Activated naive CD4-positive, alpha-beta T cell treated with anti-CD3 and anti-CD28 coated beads, Interleukin-2, amount 50 U/mL, for 24 hours (primary cell): Measurements from ENCODE around the gene ZNF283.
A peak's percentile ranks its signal among the peaks of the same experiment; 100 is the strongest.

Source experiments
- H3K27ac Mint-ChIP-seq: one replicate; pipeline ENCODE4 v1.8.0; 2021; ENCODE audit warnings: mild to moderate bottlenecking, mixed read lengths
- H3K27me3 Mint-ChIP-seq: one replicate; pipeline ENCODE4 v1.8.0; 2021; ENCODE audit warnings: mixed read lengths
- H3K36me3 Mint-ChIP-seq: one replicate; pipeline ENCODE4 v1.8.0; 2021; ENCODE audit warnings: mixed read lengths
- H3K4me1 Mint-ChIP-seq: one replicate; pipeline ENCODE4 v1.8.0; 2021; ENCODE audit warnings: mixed read lengths
- H3K4me3 Mint-ChIP-seq: one replicate; pipeline ENCODE4 v1.8.0; 2021; ENCODE audit warnings: mild to moderate bottlenecking, mixed read lengths
- H3K9me3 Mint-ChIP-seq: one replicate; pipeline ENCODE4 v1.8.0; 2021; ENCODE audit warnings: mixed read lengths

Gene ZNF283

GRCh38 chr19:43826787-43827754 is at the start of gene ZNF283:
Gene ZNF283 (plus strand): TSS chr19:43827321. CDS start chr19:43833505, 6,184 bp downstream.
- no peaks in the 10 kb centered on the region for H3K9me3 Mint-ChIP-seq
- H3K4me1 Mint-ChIP-seq = peaks cover 17% of the 10 kb centered on the region
- H3K36me3 Mint-ChIP-seq = peaks cover 19% of the 10 kb centered on the region
- peaks cover 12% of the 10 kb centered on the region for H3K27me3 Mint-ChIP-seq
- peak within 1 kb of the TSS; percentile 74 for H3K27ac Mint-ChIP-seq
- H3K4me3 Mint-ChIP-seq = peak within 1 kb of the TSS; percentile 93

- peaks cover 2% of the 10 kb centered on the region for H3K36me3 Mint-ChIP-seq
- H3K27me3 Mint-ChIP-seq = no peaks in the 10 kb centered on the region
- H3K27ac Mint-ChIP-seq = peak overlapping the region; percentile 92
- peak overlapping the region; percentile 78 for H3K4me3 Mint-ChIP-seq
- peaks cover 70% of the 10 kb centered on the region for H3K4me1 Mint-ChIP-seq
- no peaks in the 10 kb centered on the region for H3K9me3 Mint-ChIP-seq
Measured at GRCh38 chr19:43778651-43779050, 48.5 kb upstream of the ZNF283 start.

GRCh38 chr19:43779147-43779819 is 47.8 kb upstream of the ZNF283 start:
- Mint-ChIP-seq H3K4me3 (peak overlapping the region; percentile 78), H3K9me3 (no peaks in the 10 kb centered on the region), H3K27ac (peak overlapping the region; percentile 92), H3K36me3 (peaks cover 2% of the 10 kb centered on the region), H3K27me3 (no peaks in the 10 kb centered on the region), H3K4me1 (peaks cover 76% of the 10 kb centered on the region)

- Mint-ChIP-seq H3K4me1 (peaks cover 80% of the 10 kb centered on the region), H3K36me3 (peaks cover 2% of the 10 kb centered on the region), H3K9me3 (no peaks in the 10 kb centered on the region), H3K27ac (peak overlapping the region; percentile 85), H3K27me3 (no peaks in the 10 kb centered on the region), H3K4me3 (peak overlapping the region; percentile 78)
Measured at GRCh38 chr19:43779820-43780219, 47.3 kb upstream of the ZNF283 start.

GRCh38 chr19:43780706-43781525 is 46.2 kb upstream of the ZNF283 start, which contains the start of gene KCNN4:
Gene KCNN4 (minus strand): TSS chr19:43780973. CDS start chr19:43780861, 112 bp downstream.
- Mint-ChIP-seq H3K36me3 (peaks cover 2% of the 10 kb centered on the region), H3K4me3 (peak within 1 kb of the TSS; percentile 81), H3K27me3 (no peaks in the 10 kb centered on the region), H3K27ac (peak within 1 kb of the TSS; percentile 95), H3K9me3 (no peaks in the 10 kb centered on the region), H3K4me1 (peaks cover 80% of the 10 kb centered on the region)

- H3K36me3 Mint-ChIP-seq = no peaks in the 10 kb centered on the region
- H3K9me3 Mint-ChIP-seq = no peaks in the 10 kb centered on the region
- peaks cover 72% of the 10 kb centered on the region for H3K4me1 Mint-ChIP-seq
- no peaks in the 10 kb centered on the region for H3K27me3 Mint-ChIP-seq
- H3K4me3 Mint-ChIP-seq = peak overlapping the region; percentile 81
- H3K27ac Mint-ChIP-seq = peak overlapping the region; percentile 95
Measured at GRCh38 chr19:43781630-43782310, 45.4 kb upstream of the ZNF283 start.

- Mint-ChIP-seq H3K4me1 (peaks cover 67% of the 10 kb centered on the region), H3K27ac (peak overlapping the region; percentile 33), H3K27me3 (no peaks in the 10 kb centered on the region), H3K4me3 (peak overlapping the region; percentile 57), H3K36me3 (no peaks in the 10 kb centered on the region), H3K9me3 (no peaks in the 10 kb centered on the region)
Measured at GRCh38 chr19:43782311-43782660, 44.8 kb upstream of the ZNF283 start.

GRCh38 chr19:43782689-43783231 is 44.4 kb upstream of the ZNF283 start:
- no peaks in the 10 kb centered on the region for H3K27me3 Mint-ChIP-seq
- no peaks in the 10 kb centered on the region for H3K9me3 Mint-ChIP-seq
- no peaks in the 10 kb centered on the region for H3K36me3 Mint-ChIP-seq
- H3K27ac Mint-ChIP-seq = no peak overlapping the region
- no peak overlapping the region for H3K4me3 Mint-ChIP-seq
- H3K4me1 Mint-ChIP-seq = peaks cover 63% of the 10 kb centered on the region

- Mint-ChIP-seq H3K36me3 (no peaks in the 10 kb centered on the region), H3K9me3 (no peaks in the 10 kb centered on the region), H3K27ac (peak overlapping the region; percentile 81), H3K4me3 (peak overlapping the region; percentile 64), H3K4me1 (peaks cover 54% of the 10 kb centered on the region), H3K27me3 (no peaks in the 10 kb centered on the region)
Measured at GRCh38 chr19:43783636-43784035, 43.5 kb upstream of the ZNF283 start.

GRCh38 chr19:43784241-43784980 is 42.7 kb upstream of the ZNF283 start:
- Mint-ChIP-seq H3K4me1 (peaks cover 48% of the 10 kb centered on the region), H3K27me3 (peaks cover 2% of the 10 kb centered on the region), H3K9me3 (no peaks in the 10 kb centered on the region), H3K36me3 (no peaks in the 10 kb centered on the region), H3K27ac (peak overlapping the region; percentile 87), H3K4me3 (peak overlapping the region; percentile 64)

- peak overlapping the region; percentile 64 for H3K4me3 Mint-ChIP-seq
- peaks cover 44% of the 10 kb centered on the region for H3K4me1 Mint-ChIP-seq
- H3K36me3 Mint-ChIP-seq = no peaks in the 10 kb centered on the region
- H3K27ac Mint-ChIP-seq = peak overlapping the region; percentile 87
- H3K27me3 Mint-ChIP-seq = peaks cover 5% of the 10 kb centered on the region
- no peaks in the 10 kb centered on the region for H3K9me3 Mint-ChIP-seq
Measured at GRCh38 chr19:43784981-43785808, 41.9 kb upstream of the ZNF283 start.

- Mint-ChIP-seq H3K27ac (no peak overlapping the region), H3K4me3 (no peak overlapping the region), H3K4me1 (peaks cover 36% of the 10 kb centered on the region), H3K27me3 (peaks cover 5% of the 10 kb centered on the region), H3K36me3 (no peaks in the 10 kb centered on the region), H3K9me3 (no peaks in the 10 kb centered on the region)
Measured at GRCh38 chr19:43786665-43787064, 40.5 kb upstream of the ZNF283 start.

GRCh38 chr19:43789029-43789428 is 38.1 kb upstream of the ZNF283 start:
- peaks cover 7% of the 10 kb centered on the region for H3K27me3 Mint-ChIP-seq

More at GRCh38 chr19:43789029-43789428, 38.1 kb upstream of the ZNF283 start:
- H3K4me3 Mint-ChIP-seq = no peak overlapping the region
- no peaks in the 10 kb centered on the region for H3K36me3 Mint-ChIP-seq
- peaks cover 15% of the 10 kb centered on the region for H3K4me1 Mint-ChIP-seq
- no peaks in the 10 kb centered on the region for H3K9me3 Mint-ChIP-seq
- H3K27ac Mint-ChIP-seq = no peak overlapping the region
